NCI-H460 (cell line): ENCODE data around the gene AGBL4. TPM values are rescaled to one million over a fixed set of nuclear protein-coding genes. Genes with fewer than 3 reads are reported as not detected.
"Not testable (repeated sequence)": the region's sequence is repeated elsewhere in the genome, so short reads cannot be mapped to it uniquely, and the experiment has no call there.

Experiments
- DNase-seq: peaks from one replicate; pipeline ENCODE4 v3.0.0-alpha.2; 2016; ENCODE audit warnings: low read depth; ENCODE audit errors: extremely low read depth
- small RNA-seq, 2 experiments: library from RNA; depleted of rRNA; stranded (forward); fragments of <200 nt; gene quantifications; one replicate each; pipeline ENCODE3, GENCODE V24; 2014
- total RNA-seq: library from RNA; depleted of rRNA; stranded (reverse); fragments of >200 nt; shearing (Covaris generic); gene quantifications from 2 replicates; pipeline ENCODE4 v1.2.3, GENCODE V29; 2014; rRNA removed

The AGBL4 gene
- total RNA-seq, 1 experiment from 2014 or later, result not detected

DNA sequence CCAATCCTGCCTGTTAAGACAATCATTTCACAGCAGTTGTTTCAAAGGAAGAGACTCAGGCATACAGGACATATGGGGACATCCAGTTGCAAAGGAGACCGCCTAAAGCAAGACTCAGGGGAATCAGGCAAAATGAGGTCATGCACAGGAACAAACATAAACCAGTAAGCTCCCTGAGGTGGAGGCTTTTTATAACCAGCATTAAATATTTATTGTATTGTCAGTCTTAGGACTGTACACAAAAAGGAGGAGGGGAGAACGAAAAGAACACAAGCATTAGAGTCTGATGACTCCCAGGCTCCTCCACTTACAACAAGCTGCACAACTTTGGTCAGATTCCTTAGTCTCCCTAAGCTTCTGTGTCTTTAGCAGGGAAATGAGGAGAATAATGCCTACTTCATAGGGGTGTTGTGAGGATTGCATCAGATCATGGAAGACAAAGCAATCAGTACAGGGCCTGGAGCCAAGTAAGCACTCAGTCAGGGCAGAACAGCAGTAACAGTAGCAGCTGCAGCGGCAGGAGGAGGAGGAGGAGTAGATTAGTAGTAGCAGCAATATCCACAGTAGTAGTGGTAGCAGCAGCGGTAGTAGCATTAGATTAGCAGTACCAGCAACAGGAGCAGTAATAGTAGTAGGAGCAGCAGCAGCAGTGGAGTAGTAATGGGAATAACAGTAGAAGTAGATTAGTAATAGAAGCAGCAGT is 1497.6 kb downstream of the AGBL4 start:
- no peak for DNase-seq

- DNase-seq, result no peak
These were observed 1498.8 kb downstream of the AGBL4 start for GRCh38 chr1:48524892-48525467.

DNA sequence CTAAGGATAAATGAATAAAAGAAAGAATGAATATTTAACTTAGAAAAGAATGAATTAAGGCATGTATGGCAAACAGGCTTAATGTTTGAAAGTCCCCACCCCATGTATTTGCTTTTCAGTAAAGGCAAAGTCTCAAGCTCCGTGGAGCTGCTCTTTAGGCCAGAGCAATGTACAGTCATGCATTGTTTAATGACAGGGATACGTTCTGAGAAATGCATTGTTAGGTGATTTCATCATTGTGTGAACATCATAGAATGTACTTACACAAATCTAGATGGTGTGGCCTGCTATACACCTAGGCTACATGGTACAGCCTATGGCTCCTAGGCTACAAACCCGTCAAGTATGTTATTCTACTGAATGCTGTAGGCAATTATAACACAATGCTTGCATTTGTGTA is 1500.2 kb downstream of the AGBL4 start:
- no peak for DNase-seq

DNA sequence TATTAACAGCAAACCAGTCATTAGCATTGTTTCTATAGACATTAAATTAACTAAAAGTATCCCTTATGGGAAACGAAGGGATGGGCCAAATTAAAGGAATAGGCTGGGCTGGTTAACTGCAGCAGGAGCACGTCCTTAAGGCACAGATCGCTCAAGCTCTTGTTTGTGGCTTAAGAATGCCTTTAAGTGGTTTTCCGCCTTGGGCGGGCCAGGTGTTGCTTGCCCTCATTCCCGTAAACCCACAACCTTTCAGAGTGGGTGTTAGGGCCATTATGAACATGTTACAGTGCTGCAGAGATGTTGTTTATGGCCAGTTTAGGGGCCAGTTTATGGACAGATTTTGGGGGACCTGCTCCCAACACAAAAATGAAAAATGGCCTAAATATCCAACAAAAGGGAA is 1503.9 kb downstream of the AGBL4 start:
- not testable (repeated sequence) for DNase-seq

- DNase-seq, result no peak
These were observed 1516.9 kb downstream of the AGBL4 start for GRCh38 chr1:48506870-48507269.

GRCh38 chr1:48500541-48501450 is 1523.0 kb downstream of the AGBL4 start:
- DNase-seq, result no peak

DNA sequence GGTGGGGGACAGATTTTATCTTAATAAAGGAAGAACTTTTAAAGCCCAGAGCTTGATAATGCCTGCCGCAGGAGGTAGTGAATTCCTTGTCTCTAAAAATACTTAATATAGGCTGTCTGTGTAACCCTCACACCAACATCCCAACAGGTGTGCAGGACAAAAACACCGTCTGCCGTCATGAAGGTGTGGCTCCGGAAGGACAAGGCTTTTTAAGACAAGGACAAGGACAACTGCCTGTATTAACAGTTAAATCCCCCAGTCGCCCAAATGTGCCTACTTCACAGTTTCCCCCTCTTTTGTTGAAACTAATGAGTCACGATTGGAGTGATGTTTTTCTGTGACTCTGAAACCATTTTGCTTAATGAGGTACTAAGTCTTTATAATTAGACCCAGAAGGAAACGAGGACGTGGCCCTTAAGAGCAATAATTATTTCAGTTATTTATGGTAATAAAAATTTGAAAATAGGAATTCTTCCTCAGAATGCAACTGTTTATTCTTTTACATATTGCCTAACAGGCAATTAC is 1524.5 kb downstream of the AGBL4 start:
- DNase-seq, result no peak

- peak; percentile 61 for DNase-seq
These were observed 1525.5 kb downstream of the AGBL4 start for GRCh38 chr1:48498096-48498791.

- DNase-seq, result no peak
These were observed 1527.8 kb downstream of the AGBL4 start for GRCh38 chr1:48495911-48496310.

- DNase-seq, result no peak
These were observed 1528.6 kb downstream of the AGBL4 start for GRCh38 chr1:48495166-48495565.

GRCh38 chr1:48493970-48494769 is 1529.6 kb downstream of the AGBL4 start:
- DNase-seq, result no peak

DNA sequence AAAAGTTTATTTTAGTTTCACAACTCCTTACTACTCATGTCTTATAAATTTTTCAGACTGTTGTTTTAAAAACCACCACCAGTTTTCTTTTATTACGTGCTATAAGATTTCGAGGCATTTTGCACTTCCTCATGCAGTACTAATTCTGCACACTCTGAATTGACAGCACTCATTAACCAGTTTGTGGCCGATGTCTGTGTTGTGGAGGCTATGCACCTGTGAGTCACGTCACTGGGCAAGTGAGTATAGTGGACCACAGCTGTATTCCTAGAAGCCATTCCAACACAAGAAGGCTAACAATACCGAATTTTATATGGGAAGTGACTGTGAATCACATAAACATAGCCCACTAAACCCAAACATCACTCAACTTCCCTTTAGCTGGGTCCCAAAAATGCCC is 1530.7 kb downstream of the AGBL4 start:
- no peak for DNase-seq

DNA sequence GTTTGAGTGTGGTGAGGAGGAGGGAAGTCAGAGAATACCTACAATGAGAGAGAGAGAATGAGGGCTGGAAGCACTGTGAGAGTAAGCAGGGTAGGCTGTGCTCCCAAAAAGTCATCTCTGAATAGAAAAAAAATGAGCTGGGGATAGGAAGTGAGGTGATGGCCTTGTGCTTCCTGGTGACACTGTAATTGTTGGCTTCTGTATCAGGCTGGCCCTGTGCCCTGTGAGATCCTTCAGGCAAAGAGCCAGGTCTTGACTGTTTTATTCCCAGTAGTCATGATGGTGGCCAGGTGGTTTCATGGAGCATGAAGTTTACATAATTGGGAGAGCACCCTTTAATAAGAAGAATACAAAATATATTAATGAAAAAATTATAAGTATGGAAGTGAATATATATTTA is 1531.4 kb downstream of the AGBL4 start:
- DNase-seq, result no peak

GRCh38 chr1:48488721-48489120 is 1535.0 kb downstream of the AGBL4 start:
- DNase-seq, result no peak

Small RNAs within 50 kb of the gene (small RNA-seq; reads per million reads assigned to genes)
- gene AL390023.1, result 0 reads per million in 2 experiments

Other genes with a start within 250 kb of the AGBL4 start
- 0.10 and 0.17 TPM in 2 replicates for gene ELAVL4, start 85.0 kb upstream of the AGBL4 start, total RNA-seq